Lower leg skin (tissue), 3 donors: ENCODE data around the gene MATN1.

Source experiments
- POLR2A ChIP-seq, 2 donors: fragments of 450-650 bp; IDR thresholded peaks; one replicate each; pipeline ENCODE4 v1.6.1; 2016 to 2017; ENCODE audit warnings: antibody characterized with exemption in 2 of 2, mild to moderate bottlenecking in 1 of 2, moderate library complexity in 1 of 2
- TF ChIP-seq, protein P1 (sequence below), 3 donors: fragments of 450-650 bp; IDR thresholded peaks; one replicate each; pipeline ENCODE4 v1.5.1; 2016; ENCODE audit warnings: antibody characterized with exemption in 3 of 3, mild to moderate bottlenecking in 3 of 3, moderate library complexity in 2 of 3

- TF ChIP-seq, protein P1, sequence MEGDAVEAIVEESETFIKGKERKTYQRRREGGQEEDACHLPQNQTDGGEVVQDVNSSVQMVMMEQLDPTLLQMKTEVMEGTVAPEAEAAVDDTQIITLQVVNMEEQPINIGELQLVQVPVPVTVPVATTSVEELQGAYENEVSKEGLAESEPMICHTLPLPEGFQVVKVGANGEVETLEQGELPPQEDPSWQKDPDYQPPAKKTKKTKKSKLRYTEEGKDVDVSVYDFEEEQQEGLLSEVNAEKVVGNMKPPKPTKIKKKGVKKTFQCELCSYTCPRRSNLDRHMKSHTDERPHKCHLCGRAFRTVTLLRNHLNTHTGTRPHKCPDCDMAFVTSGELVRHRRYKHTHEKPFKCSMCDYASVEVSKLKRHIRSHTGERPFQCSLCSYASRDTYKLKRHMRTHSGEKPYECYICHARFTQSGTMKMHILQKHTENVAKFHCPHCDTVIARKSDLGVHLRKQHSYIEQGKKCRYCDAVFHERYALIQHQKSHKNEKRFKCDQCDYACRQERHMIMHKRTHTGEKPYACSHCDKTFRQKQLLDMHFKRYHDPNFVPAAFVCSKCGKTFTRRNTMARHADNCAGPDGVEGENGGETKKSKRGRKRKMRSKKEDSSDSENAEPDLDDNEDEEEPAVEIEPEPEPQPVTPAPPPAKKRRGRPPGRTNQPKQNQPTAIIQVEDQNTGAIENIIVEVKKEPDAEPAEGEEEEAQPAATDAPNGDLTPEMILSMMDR (IDR thresholded peaks at IDR 0.05), result no peak
- TF ChIP-seq POLR2A (IDR thresholded peaks at IDR 0.05), result no peak
Observed at GRCh38 chr1:30768159-30768829, 44.9 kb upstream of the MATN1 start.
